IPS DF 6.9 (cell line): Measurements from ENCODE around the gene STX8.

Experiments used
- DNase-seq: peaks from one replicate; pipeline ENCODE4 v3.0.0-alpha.2; 2013; ENCODE audit warnings: low read depth, low spot score
- H3K27ac ChIP-seq: one replicate; pipeline ENCODE4 v1.5.1; 2013; ENCODE audit warnings: low read length, control low read depth
- H3K27me3 ChIP-seq: 2 replicates; pipeline ENCODE4 v1.6.1; 2013; ENCODE audit warnings: mild to moderate bottlenecking, low read length; ENCODE audit not compliant: control insufficient read depth, insufficient read depth
- H3K36me3 ChIP-seq: 2 replicates; pipeline ENCODE4 v1.6.1; 2013; ENCODE audit warnings: low read length; ENCODE audit not compliant: control insufficient read depth, insufficient read depth
- H3K4me1 ChIP-seq: 2 replicates; pipeline ENCODE4 v1.6.1; 2013; ENCODE audit warnings: low read length; ENCODE audit not compliant: control insufficient read depth, insufficient read depth
- H3K4me3 ChIP-seq: 2 replicates; pipeline ENCODE4 v1.5.1; 2013; ENCODE audit warnings: mild to moderate bottlenecking, low read length
- H3K9me3 ChIP-seq: 2 replicates; pipeline ENCODE4 v1.6.1; 2013; ENCODE audit warnings: low read length, inconsistent platforms; ENCODE audit not compliant: control insufficient read depth, insufficient read depth
- WGBS: extraction: QIAGEN DNeasy Blood & Tissue Kit; methylation state at CpG from one replicate; pipeline ENCODE4 v1.1.7; 2013; ENCODE audit warnings: mixed read lengths, missing lambda C conversion rate; ENCODE audit not compliant: insufficient read length, insufficient coverage; 5-methylcytosine and 5-hydroxymethylcytosine counted together

STX8 gene

DNA sequence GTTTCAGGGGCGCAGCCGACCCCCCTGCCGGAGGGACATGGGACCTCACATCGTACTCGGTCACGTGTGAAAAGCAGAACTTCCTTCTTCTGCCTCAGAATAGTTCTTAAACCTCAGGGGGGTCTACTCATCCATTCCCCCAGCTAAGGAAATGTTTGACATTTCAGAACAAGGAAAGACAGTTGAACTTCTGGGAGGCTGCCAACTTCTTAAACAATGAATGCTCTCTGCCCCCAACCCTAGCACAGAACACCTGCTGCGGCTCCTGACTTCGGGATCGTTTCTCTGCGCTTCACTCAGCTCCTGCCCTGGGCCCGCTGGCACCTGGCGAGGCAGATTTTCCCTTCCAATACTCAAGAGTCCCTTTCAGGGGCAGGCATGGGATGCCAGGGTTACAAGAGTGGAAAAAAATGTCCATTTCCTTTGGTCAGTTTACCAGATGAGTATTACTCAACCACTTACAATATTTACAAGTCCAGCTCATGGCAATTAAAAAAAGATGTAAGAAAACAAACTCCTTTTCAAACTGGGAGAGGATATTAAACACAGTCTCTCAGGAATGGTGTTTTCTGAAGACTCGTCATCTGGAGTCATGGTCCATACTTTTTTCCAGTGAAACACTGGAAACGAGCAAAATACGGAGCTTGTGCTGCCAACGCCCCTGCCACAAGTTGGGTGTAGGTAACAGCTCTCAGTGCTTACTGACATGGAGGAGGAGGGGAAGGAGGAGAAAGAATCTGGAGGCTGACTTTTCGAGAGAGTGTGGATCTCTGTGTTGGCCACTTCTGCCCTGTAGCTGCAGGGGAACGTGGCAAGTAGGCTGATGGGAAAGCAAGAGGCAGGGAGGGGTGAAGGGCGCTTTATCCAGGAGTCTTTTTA is 318.6 kb downstream of the STX8 start:
- Histone ChIP-seq H3K36me3 (no peaks in the 10 kb centered on the region; the same call in 1 of the 2 replicates), H3K4me3 (no peak overlapping the region), H3K4me1 (peaks cover 2% of the 10 kb centered on the region), H3K27ac (no peak overlapping the region), H3K9me3 (no peaks in the 10 kb centered on the region), H3K27me3 (no peaks in the 10 kb centered on the region)
- no peak for DNase-seq
- no CpG with 5 or more reads among the region's 19 CpGs for WGBS

DNA sequence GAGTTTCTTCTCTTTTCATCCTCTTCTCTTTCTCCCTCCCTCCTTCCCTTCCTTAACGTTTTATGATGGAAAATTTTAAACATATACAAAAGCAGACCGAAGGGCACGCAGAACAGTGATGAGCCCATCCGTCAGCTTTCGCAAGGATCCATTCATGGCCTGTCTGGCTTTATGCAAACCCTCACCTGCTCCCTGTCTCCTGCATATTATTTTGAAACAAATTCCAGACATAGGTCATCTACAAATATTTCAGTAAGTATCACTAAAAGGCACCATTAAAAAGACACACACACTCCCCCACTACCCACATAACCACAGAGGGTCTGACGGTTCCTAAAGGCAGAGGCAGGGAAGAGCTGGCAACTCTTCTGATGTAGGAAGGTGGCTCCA is 319.3 kb downstream of the STX8 start:
- H3K27me3 ChIP-seq = no peaks in the 10 kb centered on the region
- no peaks in the 10 kb centered on the region; the same call in 1 of the 2 replicates for H3K36me3 ChIP-seq
- no CpG with 5 or more reads among the region's 6 CpGs for WGBS
- H3K4me3 ChIP-seq = no peak overlapping the region
- peaks cover 2% of the 10 kb centered on the region for H3K4me1 ChIP-seq
- H3K9me3 ChIP-seq = no peaks in the 10 kb centered on the region
- H3K27ac ChIP-seq = no peak overlapping the region
- no peak for DNase-seq

- H3K27ac ChIP-seq = no peak overlapping the region
- no CpG with 5 or more reads among the region's 6 CpGs for WGBS
- no peaks in the 10 kb centered on the region for H3K9me3 ChIP-seq
- H3K4me1 ChIP-seq = peaks cover 2% of the 10 kb centered on the region
- no peak overlapping the region for H3K4me3 ChIP-seq
- H3K27me3 ChIP-seq = no peaks in the 10 kb centered on the region
- DNase-seq = no peak
- H3K36me3 ChIP-seq = no peaks in the 10 kb centered on the region; the same call in 1 of the 2 replicates
Observed at GRCh38 chr17:9255833-9256232, 319.8 kb downstream of the STX8 start.

GRCh38 chr17:9254841-9255240 is 320.8 kb downstream of the STX8 start:
- H3K27ac ChIP-seq = no peak overlapping the region
- no peaks in the 10 kb centered on the region for H3K9me3 ChIP-seq
- peaks cover 2% of the 10 kb centered on the region for H3K4me1 ChIP-seq
- DNase-seq = no peak
- no CpG with 5 or more reads among the region's 2 CpGs for WGBS
- no peak overlapping the region for H3K4me3 ChIP-seq
- no peaks in the 10 kb centered on the region for H3K27me3 ChIP-seq
- H3K36me3 ChIP-seq = no peaks in the 10 kb centered on the region

- Histone ChIP-seq H3K4me3 (no peak overlapping the region), H3K27me3 (no peaks in the 10 kb centered on the region), H3K36me3 (no peaks in the 10 kb centered on the region), H3K4me1 (peaks cover under 1% of the 10 kb centered on the region), H3K9me3 (no peaks in the 10 kb centered on the region), H3K27ac (no peak overlapping the region)
- DNase-seq = no peak
- WGBS = no CpG with 5 or more reads among the region's 3 CpGs
Observed at GRCh38 chr17:9253308-9253707, 322.3 kb downstream of the STX8 start.

- H3K9me3 ChIP-seq = no peaks in the 10 kb centered on the region
- no peaks in the 10 kb centered on the region for H3K36me3 ChIP-seq
- no CpG with 5 or more reads among the region's 12 CpGs for WGBS
- no peaks in the 10 kb centered on the region; the same call in none of the 2 replicates for H3K4me1 ChIP-seq
- no peaks in the 10 kb centered on the region for H3K27me3 ChIP-seq
- no peak overlapping the region for H3K4me3 ChIP-seq
- DNase-seq = no peak
- no peak overlapping the region for H3K27ac ChIP-seq
Observed at GRCh38 chr17:9251273-9251672, 324.3 kb downstream of the STX8 start.

- no peaks in the 10 kb centered on the region for H3K9me3 ChIP-seq
- H3K27ac ChIP-seq = no peak overlapping the region
- H3K4me3 ChIP-seq = no peak overlapping the region
- WGBS = no CpG with 5 or more reads among the region's 21 CpGs
- H3K4me1 ChIP-seq = no peaks in the 10 kb centered on the region; the same call in 1 of the 2 replicates
- DNase-seq = no peak
- H3K27me3 ChIP-seq = no peaks in the 10 kb centered on the region
- H3K36me3 ChIP-seq = no peaks in the 10 kb centered on the region
Observed at GRCh38 chr17:9249245-9249953, 326.2 kb downstream of the STX8 start.

DNA sequence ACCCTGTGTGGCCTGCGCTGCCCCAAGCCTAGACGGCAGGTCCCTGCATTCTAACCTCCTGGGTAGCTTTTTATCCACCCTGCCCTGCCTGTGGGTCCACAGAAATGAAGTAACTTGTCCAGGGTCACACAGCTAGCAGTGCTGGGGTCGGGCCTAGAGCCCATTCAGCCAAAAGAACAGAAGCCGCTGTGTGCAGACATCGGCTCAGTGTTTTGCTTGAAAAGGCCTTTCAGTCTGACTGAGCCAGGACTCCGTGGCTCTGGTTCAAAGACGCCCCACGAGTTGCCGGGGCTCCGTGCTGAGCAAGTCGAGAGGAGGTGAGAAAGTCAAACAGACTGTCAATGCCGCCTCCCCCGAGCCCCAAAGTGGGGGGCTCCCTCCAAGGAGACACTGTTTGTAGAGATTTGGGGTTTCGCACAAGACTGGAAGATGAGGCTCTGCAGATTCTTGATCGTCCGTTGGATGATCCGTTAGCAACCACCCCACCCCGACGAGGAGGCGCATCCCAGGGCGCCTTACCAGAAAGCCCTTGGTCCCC is 328.1 kb downstream of the STX8 start:
- DNase-seq = no peak
- no peak overlapping the region for H3K4me3 ChIP-seq
- no peak overlapping the region for H3K27ac ChIP-seq
- no peaks in the 10 kb centered on the region for H3K27me3 ChIP-seq
- WGBS = no CpG with 5 or more reads among the region's 21 CpGs
- peaks cover 2% of the 10 kb centered on the region for H3K4me1 ChIP-seq
- H3K36me3 ChIP-seq = no peaks in the 10 kb centered on the region; the same call in 1 of the 2 replicates
- no peaks in the 10 kb centered on the region for H3K9me3 ChIP-seq

- no peak for DNase-seq
- WGBS = no CpG with 5 or more reads among the region's 21 CpGs
Observed at GRCh38 chr17:9244066-9245052, 331.3 kb downstream of the STX8 start.

More at GRCh38 chr17:9244066-9245052, 331.3 kb downstream of the STX8 start:
- H3K36me3 ChIP-seq = no peaks in the 10 kb centered on the region; the same call in 1 of the 2 replicates
- H3K27me3 ChIP-seq = no peaks in the 10 kb centered on the region
- H3K4me1 ChIP-seq = peaks cover 11% of the 10 kb centered on the region
- no peak overlapping the region for H3K27ac ChIP-seq
- no peaks in the 10 kb centered on the region for H3K9me3 ChIP-seq
- no peak overlapping the region for H3K4me3 ChIP-seq
